GM21619 (cell line): ENCODE measurements around the gene PTPN13.
"Not testable (repeated sequence)": the region's sequence is repeated elsewhere in the genome, so short reads cannot be mapped to it uniquely, and the experiment has no call there.

ENCODE experiments used
- ATAC-seq: cut with Tn5 transposase; IDR thresholded peaks from one replicate; pipeline ENCODE4 v1.9.1; 2021; ENCODE audit not compliant: unreplicated experiment

Gene PTPN13

DNA sequence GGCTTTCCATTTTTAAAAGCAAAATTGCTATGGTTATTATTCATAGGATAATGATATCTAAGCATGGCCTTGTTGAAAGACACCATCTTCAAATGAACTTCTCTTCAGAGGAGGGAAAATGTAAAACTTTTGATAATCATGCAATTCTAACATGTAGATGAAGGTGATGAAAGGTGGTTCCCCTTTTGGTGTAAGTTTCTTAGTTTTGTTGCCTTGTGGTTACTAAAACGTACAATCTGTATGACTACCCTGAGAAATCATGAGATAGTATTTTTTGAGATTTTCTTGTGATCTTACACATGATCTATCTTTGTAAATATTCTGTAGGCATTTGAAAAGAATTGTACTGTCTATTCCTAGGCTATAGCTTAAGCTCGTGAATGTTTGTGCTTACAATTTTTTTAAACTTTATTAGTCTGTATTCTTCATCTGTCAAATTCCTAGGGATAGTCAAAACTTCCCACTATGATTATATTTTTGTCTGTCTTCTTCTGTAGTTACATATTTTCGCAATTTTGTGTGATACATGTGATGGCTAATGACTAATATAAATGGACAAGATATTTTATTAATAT lies 47.5 kb downstream of the PTPN13 start:
- no peak for ATAC-seq

DNA sequence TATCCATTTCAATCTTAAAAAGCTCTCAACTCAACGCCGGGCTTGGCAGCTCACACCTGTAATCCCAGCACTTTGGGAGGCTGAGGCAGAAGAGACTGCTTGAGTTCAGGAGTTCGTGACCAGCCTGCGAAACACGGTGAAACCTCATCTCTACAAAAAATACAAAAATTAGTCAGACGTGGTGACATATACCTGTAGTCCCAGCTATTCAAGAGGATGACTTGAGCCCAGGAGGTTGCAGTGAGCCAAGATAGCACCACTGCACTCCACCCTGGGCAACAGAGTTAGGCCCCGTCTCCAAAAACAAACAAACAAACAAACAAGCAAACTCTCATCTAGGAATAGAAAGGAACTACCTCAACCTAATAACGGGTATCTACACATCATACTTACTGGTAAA lies 50.8 kb downstream of the PTPN13 start:
- ATAC-seq: no peak

DNA sequence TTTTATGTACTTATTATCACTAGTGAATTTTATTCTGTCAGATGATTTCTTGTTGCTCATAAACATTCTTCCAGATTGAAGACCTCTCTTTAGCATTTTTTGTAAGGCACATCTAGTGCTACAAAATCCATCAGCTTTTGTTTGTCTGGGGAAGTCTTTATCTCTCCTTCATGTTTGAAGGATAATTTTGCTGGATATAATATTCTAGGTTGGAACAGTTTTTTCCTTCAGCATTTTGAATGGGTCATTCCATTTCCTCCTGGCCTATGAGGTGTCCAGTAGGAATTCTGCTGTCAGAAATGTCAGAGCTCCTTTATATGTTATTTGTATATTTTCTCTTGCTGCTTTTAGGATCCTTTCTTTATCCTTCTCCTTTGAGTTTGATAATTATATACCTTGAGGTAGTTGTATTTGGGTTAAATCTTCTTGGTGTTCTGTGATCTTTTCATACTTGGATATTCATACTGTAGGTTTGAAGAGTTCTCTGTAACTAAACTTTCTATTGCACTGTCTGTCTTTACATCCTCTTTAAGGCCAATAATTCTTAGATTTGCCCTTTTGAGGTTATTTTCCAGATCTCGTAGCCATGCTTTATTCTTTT lies 58.3 kb downstream of the PTPN13 start:
- ATAC-seq: no peak

DNA sequence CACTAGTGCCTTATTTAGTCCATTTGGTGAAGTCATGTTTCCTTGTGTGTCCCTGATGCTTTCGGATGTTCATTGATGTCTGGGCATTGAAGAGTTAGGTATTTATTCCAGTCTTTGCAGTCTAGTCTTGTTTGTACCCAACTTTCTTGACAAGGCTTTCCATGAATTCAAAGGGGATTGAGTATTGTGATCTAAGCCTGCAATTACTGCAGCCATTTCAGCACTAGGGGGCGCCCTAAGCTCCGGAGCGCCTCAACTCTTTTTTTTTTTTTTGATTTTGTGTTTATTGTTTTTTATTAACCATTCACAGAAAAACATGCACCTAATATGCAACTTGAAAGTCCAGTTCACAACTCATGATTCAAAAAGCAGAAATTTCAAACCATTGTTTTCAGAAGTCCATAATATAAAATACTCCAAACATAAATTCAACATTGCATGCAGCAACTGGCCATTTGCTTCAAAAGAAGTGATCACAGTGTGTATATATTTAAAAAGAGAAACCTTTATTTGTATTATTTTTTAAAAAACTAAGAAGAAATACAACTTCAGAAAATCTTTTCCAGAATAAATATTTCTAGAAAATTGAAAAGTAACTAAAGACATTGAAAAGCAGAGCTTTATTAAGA lies 59.2 kb downstream of the PTPN13 start:
- no peak for ATAC-seq

DNA sequence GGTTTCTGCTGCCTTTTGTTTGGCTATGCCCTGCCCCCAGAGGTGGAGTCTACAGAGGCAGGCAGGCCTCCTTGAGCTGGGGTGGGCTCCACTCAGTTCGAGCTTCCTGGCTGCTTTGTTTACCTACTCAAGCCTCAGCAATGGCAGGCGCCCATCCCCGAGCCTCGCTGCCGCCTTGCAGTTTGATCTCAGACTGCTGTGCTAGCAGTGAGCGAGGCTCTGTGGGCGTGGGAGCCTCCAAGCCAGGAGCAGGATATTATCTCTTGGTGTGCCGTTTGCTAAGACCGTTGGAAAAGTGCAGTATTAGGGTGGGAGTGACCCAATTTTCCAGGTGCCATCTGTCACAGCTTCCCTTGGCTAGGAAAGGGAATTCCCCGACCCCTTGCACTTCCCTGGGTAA lies 62.7 kb downstream of the PTPN13 start:
- not testable (repeated sequence) for ATAC-seq

DNA sequence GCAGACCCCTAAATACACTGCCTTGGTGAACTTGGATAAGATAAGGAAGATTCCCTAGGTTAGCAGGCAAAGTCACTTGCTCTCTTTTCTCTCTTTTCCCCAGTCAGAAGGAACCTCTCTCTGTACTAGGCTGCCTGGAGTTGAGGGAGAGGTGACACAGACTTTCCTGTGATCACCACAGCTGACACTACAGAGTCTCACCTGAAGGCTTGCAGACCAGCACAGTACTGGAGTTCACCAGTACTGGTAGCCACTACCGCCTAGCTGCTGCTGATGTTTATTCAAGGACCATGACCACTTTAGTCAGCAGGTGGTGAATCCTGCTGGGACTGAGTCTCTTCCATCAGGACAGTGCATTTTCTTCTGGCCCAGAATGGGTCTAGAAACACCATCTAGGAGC lies 63.3 kb downstream of the PTPN13 start:
- no peak for ATAC-seq

DNA sequence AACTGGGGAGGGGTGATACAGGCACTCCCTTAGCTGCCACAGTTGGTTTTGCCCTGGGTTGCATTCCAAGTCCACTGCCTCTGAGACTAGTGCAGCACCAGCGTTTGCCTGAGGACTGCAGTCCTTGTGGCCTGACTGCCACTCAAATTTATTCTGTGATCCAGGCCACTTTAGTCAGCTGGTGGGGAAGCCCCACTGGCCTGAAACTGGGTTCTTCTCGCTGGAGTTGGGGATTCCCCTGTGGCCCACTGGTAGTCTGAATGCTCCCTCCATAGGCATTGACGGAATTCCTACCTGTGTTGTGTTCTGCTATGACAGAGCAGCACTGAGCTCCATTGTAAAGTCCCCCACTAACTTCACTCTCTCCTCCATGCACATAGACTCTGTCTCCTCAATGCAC lies 63.8 kb downstream of the PTPN13 start:
- ATAC-seq: no peak

DNA sequence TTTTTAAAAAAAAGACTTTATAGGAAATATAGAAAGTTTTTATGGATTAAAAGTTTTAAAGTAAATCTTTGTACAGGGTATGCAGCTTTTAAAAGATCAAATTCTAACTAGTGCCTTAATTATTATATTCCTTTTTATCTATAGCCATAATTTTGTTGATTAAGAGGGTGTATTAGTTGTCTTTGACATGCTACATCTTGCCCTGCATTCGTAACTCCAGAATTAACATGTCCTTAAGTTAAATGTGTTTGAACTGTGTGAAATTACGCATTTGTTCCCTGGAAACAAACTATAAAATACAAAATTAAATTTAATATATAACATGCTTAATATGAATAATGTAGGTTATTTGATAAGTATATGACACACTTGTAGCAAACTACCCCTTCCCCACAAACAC lies 66.3 kb downstream of the PTPN13 start:
- ATAC-seq: no peak

DNA sequence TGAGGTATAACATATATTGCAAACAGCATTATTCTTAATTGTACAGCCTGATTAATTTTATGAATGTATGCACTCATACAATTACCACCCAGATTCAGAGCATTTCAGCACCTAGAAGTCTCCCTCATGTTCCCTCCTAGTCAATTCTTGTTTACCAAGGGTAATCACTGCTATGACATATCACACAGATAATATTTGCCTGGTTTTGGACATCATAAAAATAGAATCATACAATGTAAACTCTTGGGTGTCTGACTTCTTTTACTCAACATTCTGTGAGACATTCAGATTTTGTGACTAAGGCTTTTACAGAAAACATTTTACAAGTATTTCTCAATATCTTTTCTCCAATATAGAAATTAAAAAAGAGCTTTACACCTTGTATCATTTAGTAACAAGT lies 66.9 kb downstream of the PTPN13 start:
- no peak for ATAC-seq

DNA sequence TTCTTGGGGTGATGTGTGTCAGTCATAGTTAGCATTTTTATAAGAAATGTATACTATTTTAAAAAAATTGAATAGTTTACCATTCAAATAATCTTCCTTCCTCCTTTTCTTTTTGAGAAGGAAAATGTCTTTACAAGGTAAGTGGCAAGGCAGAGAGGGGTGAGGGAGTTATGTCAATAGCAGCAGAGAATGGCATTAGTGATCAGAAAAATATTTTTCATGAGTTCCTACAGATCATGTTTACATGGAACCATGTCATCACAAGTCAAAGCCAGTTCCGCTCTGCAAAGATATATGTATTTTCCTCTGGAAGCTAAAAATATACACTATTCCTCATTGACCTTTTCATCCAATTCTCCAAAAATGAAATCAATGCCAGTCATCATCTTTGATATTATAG lies 67.3 kb downstream of the PTPN13 start:
- no peak for ATAC-seq

DNA sequence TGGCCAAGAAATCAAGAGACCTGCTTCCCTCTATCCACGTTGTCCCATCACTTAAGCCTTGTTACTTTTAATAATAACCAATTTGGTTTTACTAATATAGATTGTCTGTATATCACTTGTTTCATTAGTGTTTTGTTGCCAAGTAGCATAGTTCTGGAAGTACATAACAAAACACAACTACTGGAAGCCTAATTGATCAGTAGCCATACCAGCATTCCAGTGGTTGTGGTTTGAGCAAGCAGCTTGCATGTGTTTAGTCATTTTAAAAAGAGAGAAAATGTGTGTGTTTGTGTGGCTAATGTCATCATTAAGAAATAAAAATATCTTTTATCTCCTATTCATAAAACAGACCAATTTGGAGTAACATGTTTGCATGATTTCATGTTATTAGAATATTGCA lies 70.8 kb downstream of the PTPN13 start:
- no peak for ATAC-seq

DNA sequence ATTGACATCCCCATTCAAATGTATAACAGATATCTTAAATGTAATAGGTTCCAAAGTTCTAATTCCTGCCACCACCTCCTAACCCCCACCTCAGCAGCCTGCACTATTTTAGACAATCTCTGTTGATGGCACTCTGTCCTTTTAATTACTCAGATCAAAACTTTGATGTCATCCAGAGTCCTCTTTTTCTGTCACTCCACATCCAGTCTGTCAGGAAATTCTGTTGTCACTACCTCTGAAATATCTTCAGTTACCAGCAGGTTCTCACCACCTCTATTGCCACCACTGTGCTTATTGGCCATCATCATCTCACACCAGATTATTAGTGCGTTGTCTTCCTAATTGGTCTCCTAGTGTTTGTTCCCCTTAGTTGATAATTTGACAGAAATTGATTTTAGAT lies 76.2 kb downstream of the PTPN13 start:
- no peak for ATAC-seq

DNA sequence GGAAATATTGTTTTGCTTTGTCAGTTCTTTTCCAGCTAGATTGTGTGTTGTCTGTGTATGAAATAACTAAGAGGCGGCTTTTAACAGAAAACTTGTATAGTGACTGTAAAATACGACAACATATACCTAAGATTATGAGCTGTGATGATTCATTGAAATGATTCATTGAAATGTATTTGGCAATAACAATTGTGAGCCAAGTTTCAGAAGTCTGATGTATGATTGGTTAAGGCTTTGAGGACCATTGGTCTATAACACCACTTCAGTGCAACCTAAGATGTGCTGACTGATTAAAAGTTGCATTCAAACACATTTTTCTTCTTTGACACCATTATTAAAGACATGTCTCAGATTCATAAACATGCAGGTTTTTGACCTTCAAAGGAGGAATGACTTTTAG lies 76.6 kb downstream of the PTPN13 start:
- ATAC-seq: no peak

DNA sequence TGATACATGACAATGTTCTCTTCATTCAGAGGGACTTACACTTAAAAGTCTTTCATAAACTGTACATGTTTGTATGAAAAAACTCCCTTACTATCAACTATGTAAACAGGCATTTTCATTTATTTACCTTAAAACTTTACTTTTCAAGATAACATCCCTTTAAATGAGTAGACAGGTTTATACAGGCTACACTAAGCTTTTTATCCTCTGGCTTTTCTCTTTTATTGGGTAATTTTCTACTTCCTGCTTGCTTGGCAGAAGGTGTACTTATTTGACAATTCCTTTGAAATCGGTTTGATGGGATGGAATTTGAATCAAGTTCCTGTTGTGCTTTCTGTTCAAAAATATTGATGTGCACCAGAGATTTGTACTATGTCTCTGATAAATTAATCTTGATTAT lies 81.4 kb downstream of the PTPN13 start:
- no peak for ATAC-seq

DNA sequence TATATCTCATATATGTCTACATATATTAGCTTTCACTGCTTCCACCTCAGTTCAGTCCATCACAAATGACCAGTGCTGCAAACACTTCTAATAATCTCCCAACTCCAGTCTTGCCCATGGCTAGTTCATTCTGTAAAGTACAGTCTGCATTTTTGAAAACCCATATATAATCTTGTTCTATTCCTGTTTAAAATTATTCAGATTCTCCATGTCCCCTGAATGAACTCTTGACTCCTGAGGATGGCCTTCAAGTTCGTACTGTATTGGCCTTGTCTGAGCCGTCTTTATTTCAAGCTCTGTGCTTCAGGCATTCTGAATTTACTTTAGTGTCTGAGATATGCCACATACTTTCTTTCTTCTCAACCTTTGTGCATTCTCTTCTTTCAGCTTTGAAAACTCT lies 84.7 kb downstream of the PTPN13 start:
- no peak for ATAC-seq

DNA sequence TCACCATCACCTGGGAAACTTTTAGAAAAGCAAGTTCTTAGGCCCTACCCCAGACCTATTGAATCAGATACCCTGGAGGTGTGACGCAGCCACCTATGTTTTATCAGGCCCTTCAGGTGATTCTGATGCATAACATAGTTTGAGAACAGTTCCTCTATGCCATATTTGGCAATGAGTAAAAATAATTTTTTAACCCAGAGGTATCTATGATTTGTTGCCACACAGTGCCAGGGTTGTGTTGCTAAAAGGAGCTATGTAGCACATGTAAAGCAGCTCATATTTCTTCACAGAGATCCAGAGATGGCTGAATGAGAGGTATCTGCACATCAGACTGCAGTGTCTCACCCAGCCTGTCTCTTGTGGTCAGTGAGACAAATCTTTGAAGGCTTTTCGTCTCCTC lies 85.3 kb downstream of the PTPN13 start:
- no peak for ATAC-seq

DNA sequence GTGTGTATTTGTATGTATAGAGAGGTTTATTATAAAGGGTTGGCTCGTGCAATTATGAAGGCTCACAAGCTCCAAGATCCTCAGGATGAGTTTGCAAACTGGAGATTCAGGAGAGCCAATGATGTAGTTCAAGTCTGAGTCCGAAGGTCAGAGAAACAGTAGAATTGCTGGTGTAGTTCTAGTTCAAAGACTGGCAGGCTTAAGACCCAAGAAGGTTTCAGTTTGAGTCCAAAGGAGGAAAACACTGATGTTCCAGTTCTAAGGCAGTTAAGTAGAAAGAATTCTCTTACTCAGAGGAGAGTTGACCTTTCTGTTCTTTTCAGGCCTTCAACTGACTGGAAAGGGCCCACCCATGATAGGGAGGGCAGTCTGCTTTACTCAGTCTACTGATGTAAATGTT lies 89.1 kb downstream of the PTPN13 start:
- ATAC-seq: no peak

DNA sequence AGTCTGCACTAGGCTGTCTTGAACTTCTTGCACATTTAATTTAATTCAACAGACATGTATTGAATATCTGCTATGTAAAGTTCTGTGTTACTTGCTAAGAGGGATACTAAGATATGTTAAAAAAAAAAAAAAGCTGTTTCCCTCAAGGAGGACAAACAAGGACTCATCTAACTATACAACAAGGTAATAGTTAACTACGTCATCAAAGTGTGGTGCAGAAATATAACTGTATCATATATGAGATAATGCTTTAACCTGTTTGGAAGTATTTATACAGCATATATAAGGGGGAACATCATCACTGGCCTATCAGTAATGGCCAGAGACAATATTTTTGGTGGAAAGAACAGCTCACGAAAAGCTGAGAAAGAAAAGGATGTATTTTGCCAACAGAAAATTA lies 89.9 kb downstream of the PTPN13 start:
- no peak for ATAC-seq

DNA sequence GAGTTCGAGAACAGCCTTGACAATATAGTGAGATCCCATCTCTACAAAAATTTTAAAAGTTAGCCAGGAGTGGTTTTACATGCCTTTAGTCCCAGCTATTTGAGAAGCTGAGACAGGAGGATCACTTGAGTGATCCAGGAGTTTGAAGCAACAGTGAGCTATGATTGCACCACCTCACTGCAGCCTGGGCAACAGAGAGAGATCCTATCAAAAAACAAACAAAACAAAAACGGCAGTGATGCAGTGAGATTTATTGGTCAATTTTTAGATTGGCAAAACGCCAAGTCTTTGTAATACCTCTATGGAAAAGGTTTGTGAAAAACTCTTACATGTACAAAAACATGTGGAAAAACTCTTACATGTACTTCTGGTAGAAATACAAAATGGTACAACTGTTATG lies 91.3 kb downstream of the PTPN13 start:
- ATAC-seq: no peak

DNA sequence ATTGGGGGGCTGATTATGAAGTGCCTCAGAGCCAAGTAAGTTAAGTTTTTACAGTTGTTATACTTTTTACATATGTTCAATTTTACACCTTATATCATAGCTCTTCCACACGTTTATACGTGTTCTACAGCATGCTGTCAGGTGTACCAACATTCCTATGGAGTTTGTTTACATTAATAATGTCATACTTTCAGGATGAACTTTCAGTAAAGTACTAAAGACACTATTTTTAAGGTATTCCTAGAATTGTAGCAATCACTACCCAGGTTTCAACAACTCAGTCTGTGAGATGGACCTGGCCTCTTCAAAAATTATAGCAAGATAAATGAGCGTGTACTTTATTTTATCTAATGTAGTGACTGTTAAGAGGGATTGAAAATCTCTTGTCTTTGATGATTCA lies 92.6 kb downstream of the PTPN13 start:
- ATAC-seq: no peak

DNA sequence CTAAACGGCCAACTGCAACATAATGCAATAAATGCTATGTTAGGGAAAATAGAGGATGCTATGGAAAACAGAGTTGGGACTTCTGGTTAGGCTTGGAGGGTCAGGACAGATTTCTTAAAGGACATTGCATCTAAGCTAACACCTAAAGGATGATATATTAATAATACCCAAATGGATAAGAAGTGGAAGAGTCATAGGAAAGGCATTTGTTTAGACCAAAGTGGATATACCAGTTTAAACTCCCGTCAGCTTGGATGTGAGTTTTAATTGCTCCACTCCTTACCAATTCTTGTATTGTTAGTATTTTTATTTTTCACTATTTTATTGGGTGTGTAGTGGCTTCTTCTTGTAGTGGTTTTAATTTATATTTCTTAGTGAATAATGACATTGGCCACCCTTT lies 93.9 kb downstream of the PTPN13 start:
- ATAC-seq: no peak

DNA sequence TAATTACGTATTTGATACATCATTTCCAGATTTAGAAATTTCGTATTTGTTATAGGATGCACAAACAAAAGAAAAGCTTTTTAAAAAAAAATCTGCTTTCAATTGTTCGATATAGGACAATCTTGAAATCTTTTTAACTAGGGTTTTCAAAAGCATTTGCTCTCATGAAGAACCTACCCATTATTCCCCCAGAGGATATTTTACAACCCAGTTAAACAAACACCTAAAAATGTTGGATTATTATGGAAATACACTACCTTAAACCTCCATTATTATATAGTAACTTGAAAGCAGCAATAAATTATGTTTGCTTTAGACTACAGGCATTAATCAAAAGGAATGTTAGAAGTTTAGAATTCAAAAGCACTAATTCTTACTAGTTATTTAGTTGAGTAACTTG lies 110.5 kb downstream of the PTPN13 start:
- no peak for ATAC-seq
